Measurements from ENCODE around the gene ARL15. TPM values are rescaled to one million over a fixed set of nuclear protein-coding genes. Genes with fewer than 3 reads are reported as not detected.

ARL15 gene
- total RNA-seq, 1 experiment from 2014 or later = 13.0 TPM

- no peaks in the 10 kb centered on the region for H4K20me1 ChIP-seq (ENCODE audit: control insufficient read depth, insufficient read depth, insufficient read length)
- no peak overlapping the region for H2BK120ac ChIP-seq (ENCODE audit: low read depth, low read length, poor library complexity, severe bottlenecking)
- whole genome bisulfite sequencing (ENCODE audit: extremely low coverage, insufficient read length, low lambda C conversion rate) = no CpG with 5 or more reads among the region's 3 CpGs
- no peak overlapping the region for H2BK5ac ChIP-seq (ENCODE audit: insufficient read length, low read length)
- Mint-ChIP-seq H3K36me3 (ENCODE audit: insufficient read depth in 1 of 3, low read depth in 3 of 3) (no peaks in the 10 kb centered on the region), H3K9me3 (no peaks in the 10 kb centered on the region), H3K27ac (no peak overlapping the region), H3K27me3 (ENCODE audit: low read depth) (no peaks in the 10 kb centered on the region), H3K4me3 (no peak overlapping the region), H3K4me1 (peaks cover 3 to 8% of the 10 kb centered on the region in 2 experiments)
- no peak overlapping the region for H2BK12ac ChIP-seq (ENCODE audit: insufficient read length, low read depth, low read length)
- no peak overlapping the region for H3K56ac ChIP-seq (ENCODE audit: insufficient read length, low read depth, low read length)
- H2AK5ac ChIP-seq (ENCODE audit: insufficient read length, low read length) = no peak overlapping the region
- H3K14ac ChIP-seq (ENCODE audit: insufficient read depth, low read length) = no peak overlapping the region
- H4K8ac ChIP-seq (replicated peaks; ENCODE audit: insufficient read length, low read depth, low read length) = no peak overlapping the region
- no peak overlapping the region for H3K4ac ChIP-seq (ENCODE audit: low read depth, low read length)
- no peaks in the 10 kb centered on the region for H3K79me1 ChIP-seq (ENCODE audit: insufficient read depth, low read depth, low read length, poor library complexity, severe bottlenecking)
- no peak overlapping the region for H3T11ph ChIP-seq (ENCODE audit: low read length)
- H3K79me2 ChIP-seq (ENCODE audit: insufficient read depth, low read length) = 0 out of 2 replicates have a peak, but pooled peaks cover 1% of the 10 kb centered on the region
- H3K18ac ChIP-seq (ENCODE audit: insufficient read length, low read depth, low read length) = no peak overlapping the region
- no peak overlapping the region for H2AFZ ChIP-seq (ENCODE audit: low read length)
- H3K23me2 ChIP-seq (ENCODE audit: insufficient read length, low read depth, low read length, poor library complexity, severe bottlenecking) = no peaks in the 10 kb centered on the region
- no peak overlapping the region for H3K4me2 ChIP-seq (ENCODE audit: insufficient read depth, insufficient read length, low read length)
- no peak overlapping the region for H2BK20ac ChIP-seq (ENCODE audit: low read depth, low read length, poor library complexity, severe bottlenecking)
- H3K9me3 ChIP-seq (ENCODE audit: control insufficient read depth, low read depth, low read length) = no peaks in the 10 kb centered on the region
- H3K23ac ChIP-seq (ENCODE audit: insufficient read length, low read depth, low read length) = no peak overlapping the region
- H3K9ac ChIP-seq (ENCODE audit: extremely low read depth, insufficient read length, low read length) = no peak overlapping the region
- no peak overlapping the region for H4K91ac ChIP-seq (ENCODE audit: insufficient read length, low read depth, low read length)
- no peak for TF ChIP-seq CTCF (conservative IDR thresholded peaks at IDR 0.05)
- H4K5ac ChIP-seq (ENCODE audit: insufficient read length, low read depth, low read length) = no peak overlapping the region
- H3K27ac ChIP-seq (ENCODE audit: insufficient read length, low read depth, low read length) = no peak overlapping the region
- no peaks in the 10 kb centered on the region for H3K4me1 ChIP-seq (ENCODE audit: insufficient read depth, low read length)
- H3K27me3 ChIP-seq (ENCODE audit: insufficient read depth, low read length) = no peaks in the 10 kb centered on the region
- no peak overlapping the region for H2BK15ac ChIP-seq (ENCODE audit: low read depth, low read length)
- DNase-seq = no peak
Measured at GRCh38 chr5:54230936-54231685, 79.3 kb downstream of the ARL15 start.
